Lower leg skin (tissue), 3 donors: ENCODE results near the gene CHKA.

Experiments
- CTCF ChIP-seq, 3 donors: fragments of 450-650 bp; IDR thresholded peaks; one replicate each; pipeline ENCODE4 v1.5.1; 2016; ENCODE audit warnings: antibody characterized with exemption in 3 of 3, mild to moderate bottlenecking in 3 of 3, moderate library complexity in 2 of 3
- POLR2A ChIP-seq, 2 donors: fragments of 450-650 bp; IDR thresholded peaks; one replicate each; pipeline ENCODE4 v1.6.1; 2016 to 2017; ENCODE audit warnings: antibody characterized with exemption in 2 of 2, mild to moderate bottlenecking in 1 of 2, moderate library complexity in 1 of 2

DNA sequence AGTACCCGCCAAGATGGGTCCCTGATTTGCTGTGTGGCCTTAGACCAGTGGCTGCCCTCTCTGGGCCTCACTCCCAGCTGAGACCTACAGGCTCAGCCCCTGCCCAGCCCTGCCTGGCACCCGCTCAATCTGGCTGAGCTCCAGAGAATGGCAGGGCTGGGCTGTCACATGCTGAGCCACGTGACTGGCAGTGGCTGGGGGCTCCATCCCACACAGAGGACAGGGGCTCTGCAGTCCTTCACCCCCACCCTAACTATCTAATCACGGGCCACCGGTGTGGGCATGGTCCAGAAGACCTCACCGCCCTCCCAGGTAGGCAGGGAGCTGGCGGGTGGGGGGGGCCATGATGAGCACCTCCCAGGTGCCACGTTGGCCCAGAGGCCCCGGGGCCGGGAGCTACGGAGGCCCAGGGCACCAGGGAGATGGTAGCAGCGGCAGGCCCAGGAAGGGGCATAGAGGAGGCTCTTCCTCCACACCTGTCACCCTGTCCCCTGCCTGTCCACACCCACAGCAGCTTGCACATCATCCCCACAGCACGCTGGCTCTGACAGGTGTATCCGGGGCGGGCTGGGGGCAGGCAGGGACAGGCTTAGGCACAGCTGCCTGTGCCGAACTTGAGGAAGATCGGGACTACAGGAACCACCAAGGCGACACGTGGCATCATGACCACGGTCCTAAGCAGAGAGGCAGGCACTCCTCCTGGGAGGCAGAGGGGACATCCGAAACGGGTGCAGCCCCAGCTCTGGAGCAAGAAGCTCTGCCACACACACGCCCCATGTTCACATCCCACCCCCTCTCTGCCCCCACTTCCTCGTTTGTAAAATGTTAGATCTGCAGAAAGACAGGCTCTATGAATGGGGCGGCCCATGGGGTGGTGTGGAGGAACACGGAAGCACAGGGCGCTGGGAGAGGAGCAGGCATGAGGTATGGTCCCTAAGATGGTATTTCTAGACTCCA is 112.5 kb downstream of the CHKA start:
- TF ChIP-seq CTCF (IDR thresholded peaks at IDR 0.05) (no peak), POLR2A (IDR thresholded peaks at IDR 0.05) (no peak)
